SK-N-MC (cell line): ENCODE data around the gene PREB.

Experiments
- DNase-seq: peaks from one replicate; pipeline ENCODE4 v3.0.0-alpha.2; 2011; ENCODE audit warnings: low read depth, low spot score
- H3K27ac ChIP-seq: fragments of 200-600 bp; sonication (generic); 2 replicates; pipeline ENCODE4 v1.5.1; 2016; ENCODE audit warnings: mixed run types
- H3K36me3 ChIP-seq: fragments of 200-600 bp; sonication (generic); 2 replicates; pipeline ENCODE4 v1.6.1; 2017; ENCODE audit warnings: antibody characterized with exemption, low read length, mixed read lengths; ENCODE audit not compliant: insufficient read depth
- H3K4me3 ChIP-seq: fragments of 200-600 bp; sonication (generic); 2 replicates; pipeline ENCODE4 v1.5.1; 2016
- H3K9ac ChIP-seq: fragments of 200-600 bp; sonication (generic); 2 replicates; pipeline ENCODE4 v1.8.0; 2017; ENCODE audit warnings: mixed run types, mixed read lengths; ENCODE audit not compliant: insufficient read length
- H3K9me3 ChIP-seq: fragments of 200-600 bp; sonication (generic); 2 replicates; pipeline ENCODE4 v1.6.1; 2017; ENCODE audit warnings: low read depth, mild to moderate bottlenecking, antibody characterized with exemption, low read length, moderate library complexity, mixed read lengths
- EZH2 ChIP-seq: fragments of 200-600 bp; sonication (generic); IDR thresholded peaks from one replicate; pipeline ENCODE4 v1.6.1; 2017; ENCODE audit warnings: antibody characterized with exemption
- FOXP2 ChIP-seq: optimal IDR thresholded peaks from 2 replicates; pipeline ENCODE3; 2011; ENCODE audit warnings: mild to moderate bottlenecking, moderate library complexity; ENCODE audit not compliant: insufficient read depth; ENCODE audit errors: extremely low read length, control extremely low read depth
- POLR2AphosphoS5 ChIP-seq: IDR thresholded peaks from 2 replicates; pipeline ENCODE4 v1.6.1; 2012; ENCODE audit warnings: mild to moderate bottlenecking, low read depth, low read length, borderline replicate concordance

PREB gene

DNA sequence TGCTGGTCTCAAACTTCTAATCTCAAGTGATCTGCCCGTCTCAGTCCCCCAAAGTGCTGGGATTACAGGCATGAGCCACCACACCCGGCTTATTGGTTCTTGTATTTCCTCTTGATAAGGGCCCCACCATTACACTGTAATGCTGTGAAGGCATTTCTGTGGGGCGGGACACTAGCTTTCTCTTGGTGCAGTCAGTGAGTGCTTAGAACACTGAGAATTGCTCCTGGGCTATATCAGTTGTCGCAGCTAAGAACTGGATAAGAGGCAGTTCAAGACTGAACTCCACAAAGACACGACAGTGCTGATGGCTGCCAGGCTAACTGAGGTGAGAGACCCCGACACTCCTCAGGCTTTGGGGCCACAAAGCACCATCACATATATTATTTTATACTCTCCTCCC is 45.8 kb downstream of the PREB start:
- peak overlapping the region; percentile 45 for H3K4me3 ChIP-seq
- no peak overlapping the region for H3K27ac ChIP-seq
- no peaks in the 10 kb centered on the region for H3K9me3 ChIP-seq
- H3K9ac ChIP-seq: peak overlapping the region; percentile 47
- no peak for TF ChIP-seq EZH2
- no peak for TF ChIP-seq POLR2AphosphoS5
- DNase-seq: no peak
- no peaks in the 10 kb centered on the region for H3K36me3 ChIP-seq

DNA sequence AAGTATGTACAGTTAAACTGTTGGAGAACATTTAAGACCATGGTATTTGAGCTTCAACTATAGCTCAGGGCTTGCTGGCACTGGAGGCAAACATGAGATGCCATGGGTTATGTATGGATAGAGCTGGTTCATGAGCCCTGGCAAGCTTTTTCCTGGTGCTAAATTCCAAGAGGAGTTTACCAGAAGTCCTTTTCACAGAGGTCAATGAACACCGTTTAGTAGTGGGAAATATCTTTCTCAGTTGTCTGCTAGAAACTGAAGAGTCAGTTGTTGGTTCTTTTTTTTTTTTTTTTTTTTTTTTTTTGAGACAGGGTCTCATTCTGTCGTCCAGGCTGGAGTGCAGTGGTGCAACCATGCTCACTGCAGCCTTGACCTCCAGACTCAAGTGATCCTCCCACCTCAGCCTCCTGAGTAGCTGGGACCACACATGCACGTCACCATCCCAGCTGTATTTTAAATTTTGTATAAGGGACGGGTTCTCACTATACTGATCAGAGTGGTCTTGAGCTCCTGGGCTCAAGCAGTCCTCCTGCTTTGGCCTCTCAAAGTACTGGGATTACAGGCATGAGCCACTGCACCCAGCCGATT is 46.5 kb downstream of the PREB start:
- peak overlapping the region; percentile 82 for H3K4me3 ChIP-seq
- TF ChIP-seq EZH2 (no peak), POLR2AphosphoS5 (no peak), FOXP2 (no peak)
- no peaks in the 10 kb centered on the region for H3K9me3 ChIP-seq
- H3K27ac ChIP-seq: 0 out of 2 replicates have a peak overlapping the region, but pooled peaks have one; percentile 19
- peaks cover 2% of the 10 kb centered on the region; the same call in 1 of the 2 replicates for H3K36me3 ChIP-seq
- DNase-seq: no peak
- peak overlapping the region; percentile 71 for H3K9ac ChIP-seq

DNA sequence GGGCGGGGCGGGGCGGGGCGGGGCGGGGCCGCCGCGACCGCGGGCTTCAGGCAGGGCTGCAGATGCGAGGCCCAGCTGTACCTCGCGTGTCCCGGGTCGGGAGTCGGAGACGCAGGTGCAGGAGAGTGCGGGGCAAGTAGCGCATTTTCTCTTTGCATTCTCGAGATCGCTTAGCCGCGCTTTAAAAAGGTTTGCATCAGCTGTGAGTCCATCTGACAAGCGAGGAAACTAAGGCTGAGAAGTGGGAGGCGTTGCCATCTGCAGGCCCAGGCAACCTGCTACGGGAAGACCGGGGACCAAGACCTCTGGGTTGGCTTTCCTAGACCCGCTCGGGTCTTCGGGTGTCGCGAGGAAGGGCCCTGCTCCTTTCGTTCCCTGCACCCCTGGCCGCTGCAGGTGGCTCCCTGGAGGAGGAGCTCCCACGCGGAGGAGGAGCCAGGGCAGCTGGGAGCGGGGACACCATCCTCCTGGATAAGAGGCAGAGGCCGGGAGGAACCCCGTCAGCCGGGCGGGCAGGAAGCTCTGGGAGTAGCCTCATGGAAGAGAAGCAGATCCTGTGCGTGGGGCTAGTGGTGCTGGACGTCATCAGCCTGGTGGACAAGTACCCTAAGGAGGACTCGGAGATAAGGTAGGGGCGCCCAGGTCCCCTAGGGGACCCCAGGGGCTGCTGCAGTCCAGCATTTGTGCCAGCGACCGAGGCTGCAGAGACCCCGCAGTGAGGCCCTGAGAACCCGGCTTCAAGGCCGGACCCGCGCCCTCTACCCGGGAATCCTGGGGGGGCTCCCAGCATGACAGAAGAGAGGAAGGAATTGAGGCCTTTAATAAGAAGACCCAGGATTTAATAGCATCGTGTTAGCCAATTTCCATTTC is 47.5 kb downstream of the PREB start, which contains the start of gene KHK:
Gene KHK (plus strand): TSS at position 49 of the 870 bp plus-strand sequence. CDS start 488 bp downstream, at position 537.
- peak within 1 kb of the TSS; percentile 82 for H3K4me3 ChIP-seq
- H3K9me3 ChIP-seq: no peaks in the 10 kb centered on the region
- peak within 1 kb of the TSS; percentile 73; the same call in 1 of the 2 replicates for H3K27ac ChIP-seq
- H3K36me3 ChIP-seq: peaks cover 10% of the 10 kb centered on the region; the same call in 1 of the 2 replicates
- TF ChIP-seq FOXP2 (no peak), EZH2 (no peak), POLR2AphosphoS5 (no peak; the same call in 1 of the 2 replicates)
- DNase-seq: no peak
- peak within 1 kb of the TSS; percentile 91 for H3K9ac ChIP-seq

GRCh38 chr2:27086090-27086723 is 48.2 kb downstream of the PREB start:
- Histone ChIP-seq H3K4me3 (peak overlapping the region; percentile 82), H3K9ac (peak overlapping the region; percentile 91), H3K27ac (peak overlapping the region; percentile 73; the same call in 1 of the 2 replicates), H3K36me3 (peaks cover 17% of the 10 kb centered on the region; the same call in 1 of the 2 replicates), H3K9me3 (no peaks in the 10 kb centered on the region)
- DNase-seq: no peak
- TF ChIP-seq EZH2 (no peak), POLR2AphosphoS5 (peak; percentile 69), FOXP2 (peak; percentile 70)

DNA sequence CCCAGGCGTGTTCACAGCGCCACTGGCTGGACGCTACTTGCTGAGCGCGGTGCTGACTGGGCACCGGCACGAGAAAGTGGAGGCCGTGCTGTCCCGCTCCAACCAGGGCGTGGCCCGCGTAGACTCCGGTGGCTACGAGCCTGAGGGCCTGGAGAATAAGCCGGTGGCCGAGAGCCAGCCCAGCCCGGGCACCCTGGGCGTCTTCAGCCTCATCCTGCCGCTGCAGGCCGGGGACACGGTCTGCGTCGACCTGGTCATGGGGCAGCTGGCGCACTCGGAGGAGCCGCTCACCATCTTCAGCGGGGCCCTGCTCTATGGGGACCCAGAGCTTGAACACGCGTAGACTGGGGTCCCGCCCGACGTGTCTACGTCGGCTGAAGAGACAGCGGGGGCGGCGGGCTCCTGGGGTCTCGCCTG is 48.8 kb downstream of the PREB start:
- no peak for DNase-seq
- peak overlapping the region; percentile 82 for H3K4me3 ChIP-seq
- peak overlapping the region; percentile 91 for H3K9ac ChIP-seq
- TF ChIP-seq EZH2 (no peak), POLR2AphosphoS5 (no peak), FOXP2 (no peak)
- H3K27ac ChIP-seq: no peak overlapping the region
- peaks cover 17% of the 10 kb centered on the region; the same call in 1 of the 2 replicates for H3K36me3 ChIP-seq
- H3K9me3 ChIP-seq: no peaks in the 10 kb centered on the region

- Histone ChIP-seq H3K9me3 (no peaks in the 10 kb centered on the region), H3K9ac (peak overlapping the region; percentile 91), H3K27ac (no peak overlapping the region), H3K4me3 (peak overlapping the region; percentile 82; the same call in 1 of the 2 replicates), H3K36me3 (peaks cover 17% of the 10 kb centered on the region; the same call in 1 of the 2 replicates)
- no peak for DNase-seq
- TF ChIP-seq EZH2: no peak
- TF ChIP-seq POLR2AphosphoS5: no peak
- no peak for TF ChIP-seq FOXP2
Observed at GRCh38 chr2:27085062-27085672, 49.3 kb downstream of the PREB start.

- Histone ChIP-seq H3K27ac (no peak overlapping the region), H3K36me3 (peaks cover 17% of the 10 kb centered on the region; the same call in 1 of the 2 replicates), H3K9ac (no peak overlapping the region), H3K4me3 (no peak overlapping the region), H3K9me3 (no peaks in the 10 kb centered on the region)
- no peak for TF ChIP-seq FOXP2
- no peak for TF ChIP-seq EZH2
- no peak for TF ChIP-seq POLR2AphosphoS5
- DNase-seq: no peak
Observed at GRCh38 chr2:27084297-27085061, 50.0 kb downstream of the PREB start.
